GM23338 (cell line): ENCODE results near the gene BATF3. TPM values are rescaled to one million over a fixed set of nuclear protein-coding genes. Genes with fewer than 3 reads are reported as not detected.

Experiments used
- ATAC-seq: fragments of 200-7000 bp; cut with Tn5 transposase; 3 replicates; pipeline ENCODE4 v1.9.1; 2020
- DNase-seq: peaks from one replicate; pipeline ENCODE4 v3.0.0-alpha.2; 2015; ENCODE audit warnings: low spot score
- H2AFZ ChIP-seq: fragments of 200-600 bp; sonication (generic); 2 replicates; pipeline ENCODE4 v1.8.0; 2016; ENCODE audit warnings: antibody characterized with exemption, mild to moderate bottlenecking, moderate library complexity
- H3F3A ChIP-seq: fragments of 200-600 bp; sonication (generic); replicated peaks from 2 replicates; pipeline ENCODE4 v1.8.0; 2017; ENCODE audit warnings: antibody characterized with exemption, mixed run types, low read depth
- H3K27ac ChIP-seq: fragments of 200-600 bp; sonication (generic); 2 replicates; pipeline ENCODE4 v1.6.1; 2016; ENCODE audit warnings: low read depth
- H3K27me3 ChIP-seq: fragments of 200-600 bp; sonication (generic); 2 replicates; pipeline ENCODE4 v1.8.0; 2016; ENCODE audit warnings: mild to moderate bottlenecking, mixed run types, moderate library complexity; ENCODE audit not compliant: insufficient read depth
- H3K36me3 ChIP-seq: fragments of 200-600 bp; sonication (generic); 2 replicates; pipeline ENCODE4 v1.8.0; 2016; ENCODE audit warnings: mild to moderate bottlenecking; ENCODE audit not compliant: insufficient read depth
- H3K4me1 ChIP-seq: fragments of 200-600 bp; sonication (generic); 2 replicates; pipeline ENCODE4 v1.8.0; 2016; ENCODE audit warnings: mild to moderate bottlenecking, moderate library complexity; ENCODE audit not compliant: insufficient read depth
- H3K4me2 ChIP-seq: fragments of 200-600 bp; sonication (generic); 2 replicates; pipeline ENCODE4 v1.7.1; 2017; ENCODE audit warnings: mixed run types
- H3K4me3 ChIP-seq: fragments of 200-600 bp; sonication (generic); 2 replicates; pipeline ENCODE4 v1.6.1; 2016; ENCODE audit warnings: mixed run types
- H3K79me2 ChIP-seq: fragments of 200-600 bp; sonication (generic); replicated peaks from 2 replicates; pipeline ENCODE4 v1.8.0; 2017; ENCODE audit warnings: mild to moderate bottlenecking; ENCODE audit not compliant: insufficient read depth
- H3K9me2 ChIP-seq: fragments of 200-600 bp; sonication (generic); 2 replicates; pipeline ENCODE4 v1.8.0; 2017; ENCODE audit not compliant: insufficient read depth
- H4K20me1 ChIP-seq: fragments of 200-600 bp; sonication (generic); replicated peaks from 2 replicates; pipeline ENCODE4 v1.8.0; 2017; ENCODE audit warnings: mild to moderate bottlenecking; ENCODE audit not compliant: insufficient read depth
- H3K27ac Mint-ChIP-seq: 2 replicates; pipeline ENCODE4 v1.8.0; 2020; ENCODE audit warnings: inconsistent platforms, mild to moderate bottlenecking, moderate library complexity, mixed read lengths
- H3K27me3 Mint-ChIP-seq: 3 replicates; pipeline ENCODE4 v1.8.0; 2022; ENCODE audit warnings: low read depth, mild to moderate bottlenecking, moderate library complexity, mixed read lengths, inconsistent platforms; ENCODE audit not compliant: insufficient read depth, poor library complexity
- H3K36me3 Mint-ChIP-seq: 3 replicates; pipeline ENCODE4 v1.8.0; 2021; ENCODE audit warnings: low read depth, mild to moderate bottlenecking, inconsistent platforms, moderate library complexity, mixed read lengths
- H3K4me1 Mint-ChIP-seq: 3 replicates; pipeline ENCODE4 v1.8.0; 2020; ENCODE audit warnings: mild to moderate bottlenecking, inconsistent platforms, mixed read lengths
- H3K4me3 Mint-ChIP-seq: 3 replicates; pipeline ENCODE4 v1.8.0; 2021; ENCODE audit warnings: moderate library complexity, mild to moderate bottlenecking, inconsistent platforms, mixed read lengths
- H3K9me3 Mint-ChIP-seq: 3 replicates; pipeline ENCODE4 v1.8.0; 2020; ENCODE audit warnings: moderate library complexity, mild to moderate bottlenecking, inconsistent platforms, mixed read lengths
- CREB1 ChIP-seq: fragments of 250-450 bp; sonication (Bioruptor Pico); IDR thresholded peaks from 2 replicates; pipeline ENCODE4 v1.5.0; 2020; ENCODE audit warnings: low read depth, mild to moderate bottlenecking, moderate library complexity
- EZH2 ChIP-seq: fragments of 200-600 bp; sonication (generic); IDR thresholded peaks from one replicate; pipeline ENCODE4 v1.8.0; 2017; ENCODE audit warnings: antibody characterized with exemption, mild to moderate bottlenecking, low read depth; ENCODE audit not compliant: unreplicated experiment
- EZH2phosphoT487 ChIP-seq: fragments of 200-600 bp; sonication (generic); IDR thresholded peaks from one replicate; pipeline ENCODE4 v1.8.1; 2018; ENCODE audit warnings: antibody characterized with exemption; ENCODE audit not compliant: unreplicated experiment
- NANOG ChIP-seq: IDR thresholded peaks from 2 replicates; pipeline ENCODE4 v1.6.1; 2016; ENCODE audit warnings: antibody characterized with exemption, borderline replicate concordance
- POLR2AphosphoS5 ChIP-seq: IDR thresholded peaks from 2 replicates; pipeline ENCODE4 v1.6.1; 2016; ENCODE audit warnings: antibody characterized with exemption, low read depth
- REST ChIP-seq: IDR thresholded peaks from one replicate; pipeline ENCODE4 v1.6.1; 2018; ENCODE audit warnings: antibody characterized with exemption; ENCODE audit not compliant: unreplicated experiment
- STAT1 ChIP-seq: IDR thresholded peaks from one replicate; pipeline ENCODE4 v1.6.1; 2016; ENCODE audit warnings: antibody characterized with exemption; ENCODE audit not compliant: unreplicated experiment
- ZNF331 ChIP-seq: fragments of 250-450 bp; sonication (Bioruptor Pico); IDR thresholded peaks from 2 replicates; pipeline ENCODE4 v1.5.0; 2020; ENCODE audit warnings: low read depth, mild to moderate bottlenecking, moderate library complexity
- polyA plus RNA-seq: library from polyadenylated mRNA; unstranded; fragments of >200 nt; fragmentation: Nextera tagmentation; extraction: Ambion mirVana; gene quantifications from 2 replicates; pipeline ENCODE4 v1.2.1, GENCODE V29; 2016
- total RNA-seq: library from RNA; depleted of rRNA; stranded (reverse); fragments of >200 nt; shearing (Covaris generic); gene quantifications from 2 replicates; pipeline ENCODE4 v1.2.3, GENCODE V29; 2014
- TF ChIP-seq, protein P1 (sequence below): fragments of 250-450 bp; sonication (Bioruptor Pico); IDR thresholded peaks from 2 replicates; pipeline ENCODE4 v1.5.0; 2020; ENCODE audit warnings: mild to moderate bottlenecking, moderate library complexity
- TF ChIP-seq, protein P2 (sequence below), 2 experiments: fragments of 200-600 bp in 1 of 2; sonication (generic) in 1 of 2; conservative IDR thresholded peaks; 2 replicates each; pipeline versions ENCODE4 v1.5.1 to v1.6.1; 2016 to 2017; ENCODE audit warnings: antibody characterized with exemption in 2 of 2, low read depth in 2 of 2, mild to moderate bottlenecking in 2 of 2, moderate library complexity in 1 of 2
- TF ChIP-seq, protein P3 (sequence below): IDR thresholded peaks from 2 replicates; pipeline ENCODE4 v1.6.1; 2016; ENCODE audit warnings: antibody characterized with exemption

The BATF3 gene
- total and polyA plus RNA-seq, 2 experiments from 2014 or later: 3.6 to 7.8 TPM

DNA sequence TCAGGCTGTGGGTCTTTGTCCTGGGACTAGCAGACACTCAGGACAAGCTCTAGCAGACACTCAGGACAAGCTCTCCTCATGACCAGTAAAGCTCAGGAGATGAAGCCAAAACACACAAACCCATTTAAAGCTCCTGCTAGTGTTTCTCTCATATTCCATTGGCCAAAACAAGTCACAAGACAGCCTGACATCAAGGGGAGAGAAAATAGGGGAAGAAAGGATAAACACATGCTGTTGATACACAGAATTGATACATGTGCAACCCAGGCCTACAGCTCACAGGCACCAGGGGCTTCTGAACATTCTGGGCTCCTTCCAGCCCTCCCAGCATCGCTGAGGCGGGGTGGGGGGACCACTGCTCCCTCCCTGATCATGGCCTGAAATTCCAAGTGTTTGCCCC, 55.8 kb downstream of the BATF3 start:
- H3K4me1 Mint-ChIP-seq: 0 out of 3 replicates have a peak, but pooled peaks cover under 1% of the 10 kb centered on the region
- peaks cover 3% of the 10 kb centered on the region; the same call in 1 of the 2 replicates for H3K9me2 ChIP-seq
- H3F3A ChIP-seq: no peaks in the 10 kb centered on the region
- no peaks in the 10 kb centered on the region for H3K9me3 Mint-ChIP-seq
- DNase-seq: no peak
- no peaks in the 10 kb centered on the region for H3K36me3 Mint-ChIP-seq
- H3K79me2 ChIP-seq: no peaks in the 10 kb centered on the region
- H3K27me3 ChIP-seq: no peaks in the 10 kb centered on the region
- no peak overlapping the region for H3K4me3 ChIP-seq
- no peaks in the 10 kb centered on the region for H3K4me1 ChIP-seq
- no peak overlapping the region for H2AFZ ChIP-seq
- no peak overlapping the region for H3K27ac ChIP-seq
- H3K36me3 ChIP-seq: no peaks in the 10 kb centered on the region
- no peak overlapping the region for H3K4me2 ChIP-seq
- H3K27ac Mint-ChIP-seq: no peak overlapping the region
- H3K4me3 Mint-ChIP-seq: no peak overlapping the region
- H4K20me1 ChIP-seq: no peaks in the 10 kb centered on the region
- TF ChIP-seq STAT1: no peak
- TF ChIP-seq, protein P1, sequence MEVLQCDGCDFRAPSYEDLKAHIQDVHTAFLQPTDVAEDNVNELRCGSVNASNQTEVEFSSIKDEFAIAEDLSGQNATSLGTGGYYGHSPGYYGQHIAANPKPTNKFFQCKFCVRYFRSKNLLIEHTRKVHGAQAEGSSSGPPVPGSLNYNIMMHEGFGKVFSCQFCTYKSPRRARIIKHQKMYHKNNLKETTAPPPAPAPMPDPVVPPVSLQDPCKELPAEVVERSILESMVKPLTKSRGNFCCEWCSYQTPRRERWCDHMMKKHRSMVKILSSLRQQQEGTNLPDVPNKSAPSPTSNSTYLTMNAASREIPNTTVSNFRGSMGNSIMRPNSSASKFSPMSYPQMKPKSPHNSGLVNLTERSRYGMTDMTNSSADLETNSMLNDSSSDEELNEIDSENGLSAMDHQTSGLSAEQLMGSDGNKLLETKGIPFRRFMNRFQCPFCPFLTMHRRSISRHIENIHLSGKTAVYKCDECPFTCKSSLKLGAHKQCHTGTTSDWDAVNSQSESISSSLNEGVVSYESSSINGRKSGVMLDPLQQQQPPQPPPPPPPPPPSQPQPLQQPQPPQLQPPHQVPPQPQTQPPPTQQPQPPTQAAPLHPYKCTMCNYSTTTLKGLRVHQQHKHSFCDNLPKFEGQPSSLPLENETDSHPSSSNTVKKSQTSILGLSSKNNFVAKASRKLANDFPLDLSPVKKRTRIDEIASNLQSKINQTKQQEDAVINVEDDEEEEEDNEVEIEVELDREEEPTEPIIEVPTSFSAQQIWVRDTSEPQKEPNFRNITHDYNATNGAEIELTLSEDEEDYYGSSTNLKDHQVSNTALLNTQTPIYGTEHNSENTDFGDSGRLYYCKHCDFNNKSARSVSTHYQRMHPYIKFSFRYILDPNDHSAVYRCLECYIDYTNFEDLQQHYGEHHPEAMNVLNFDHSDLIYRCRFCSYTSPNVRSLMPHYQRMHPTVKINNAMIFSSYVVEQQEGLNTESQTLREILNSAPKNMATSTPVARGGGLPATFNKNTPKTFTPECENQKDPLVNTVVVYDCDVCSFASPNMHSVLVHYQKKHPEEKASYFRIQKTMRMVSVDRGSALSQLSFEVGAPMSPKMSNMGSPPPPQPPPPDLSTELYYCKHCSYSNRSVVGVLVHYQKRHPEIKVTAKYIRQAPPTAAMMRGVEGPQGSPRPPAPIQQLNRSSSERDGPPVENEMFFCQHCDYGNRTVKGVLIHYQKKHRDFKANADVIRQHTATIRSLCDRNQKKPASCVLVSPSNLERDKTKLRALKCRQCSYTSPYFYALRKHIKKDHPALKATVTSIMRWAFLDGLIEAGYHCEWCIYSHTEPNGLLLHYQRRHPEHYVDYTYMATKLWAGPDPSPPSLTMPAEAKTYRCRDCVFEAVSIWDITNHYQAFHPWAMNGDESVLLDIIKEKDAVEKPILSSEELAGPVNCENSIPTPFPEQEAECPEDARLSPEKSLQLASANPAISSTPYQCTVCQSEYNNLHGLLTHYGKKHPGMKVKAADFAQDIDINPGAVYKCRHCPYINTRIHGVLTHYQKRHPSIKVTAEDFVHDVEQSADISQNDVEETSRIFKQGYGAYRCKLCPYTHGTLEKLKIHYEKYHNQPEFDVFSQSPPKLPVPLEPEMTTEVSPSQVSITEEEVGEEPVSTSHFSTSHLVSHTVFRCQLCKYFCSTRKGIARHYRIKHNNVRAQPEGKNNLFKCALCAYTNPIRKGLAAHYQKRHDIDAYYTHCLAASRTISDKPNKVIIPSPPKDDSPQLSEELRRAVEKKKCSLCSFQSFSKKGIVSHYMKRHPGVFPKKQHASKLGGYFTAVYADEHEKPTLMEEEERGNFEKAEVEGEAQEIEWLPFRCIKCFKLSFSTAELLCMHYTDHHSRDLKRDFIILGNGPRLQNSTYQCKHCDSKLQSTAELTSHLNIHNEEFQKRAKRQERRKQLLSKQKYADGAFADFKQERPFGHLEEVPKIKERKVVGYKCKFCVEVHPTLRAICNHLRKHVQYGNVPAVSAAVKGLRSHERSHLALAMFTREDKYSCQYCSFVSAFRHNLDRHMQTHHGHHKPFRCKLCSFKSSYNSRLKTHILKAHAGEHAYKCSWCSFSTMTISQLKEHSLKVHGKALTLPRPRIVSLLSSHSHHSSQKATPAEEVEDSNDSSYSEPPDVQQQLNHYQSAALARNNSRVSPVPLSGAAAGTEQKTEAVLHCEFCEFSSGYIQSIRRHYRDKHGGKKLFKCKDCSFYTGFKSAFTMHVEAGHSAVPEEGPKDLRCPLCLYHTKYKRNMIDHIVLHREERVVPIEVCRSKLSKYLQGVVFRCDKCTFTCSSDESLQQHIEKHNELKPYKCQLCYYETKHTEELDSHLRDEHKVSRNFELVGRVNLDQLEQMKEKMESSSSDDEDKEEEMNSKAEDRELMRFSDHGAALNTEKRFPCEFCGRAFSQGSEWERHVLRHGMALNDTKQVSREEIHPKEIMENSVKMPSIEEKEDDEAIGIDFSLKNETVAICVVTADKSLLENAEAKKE: no peak
- no peak for TF ChIP-seq REST
- no peak for TF ChIP-seq POLR2AphosphoS5
- no peak for TF ChIP-seq CREB1
- no peak for TF ChIP-seq EZH2
- TF ChIP-seq EZH2phosphoT487: no peak
- no peak for TF ChIP-seq ZNF331 (CRISPR knock-in tag)
- TF ChIP-seq, protein P2, sequence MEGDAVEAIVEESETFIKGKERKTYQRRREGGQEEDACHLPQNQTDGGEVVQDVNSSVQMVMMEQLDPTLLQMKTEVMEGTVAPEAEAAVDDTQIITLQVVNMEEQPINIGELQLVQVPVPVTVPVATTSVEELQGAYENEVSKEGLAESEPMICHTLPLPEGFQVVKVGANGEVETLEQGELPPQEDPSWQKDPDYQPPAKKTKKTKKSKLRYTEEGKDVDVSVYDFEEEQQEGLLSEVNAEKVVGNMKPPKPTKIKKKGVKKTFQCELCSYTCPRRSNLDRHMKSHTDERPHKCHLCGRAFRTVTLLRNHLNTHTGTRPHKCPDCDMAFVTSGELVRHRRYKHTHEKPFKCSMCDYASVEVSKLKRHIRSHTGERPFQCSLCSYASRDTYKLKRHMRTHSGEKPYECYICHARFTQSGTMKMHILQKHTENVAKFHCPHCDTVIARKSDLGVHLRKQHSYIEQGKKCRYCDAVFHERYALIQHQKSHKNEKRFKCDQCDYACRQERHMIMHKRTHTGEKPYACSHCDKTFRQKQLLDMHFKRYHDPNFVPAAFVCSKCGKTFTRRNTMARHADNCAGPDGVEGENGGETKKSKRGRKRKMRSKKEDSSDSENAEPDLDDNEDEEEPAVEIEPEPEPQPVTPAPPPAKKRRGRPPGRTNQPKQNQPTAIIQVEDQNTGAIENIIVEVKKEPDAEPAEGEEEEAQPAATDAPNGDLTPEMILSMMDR (conservative IDR thresholded peaks at IDR 0.05; ENCODE audit: low read depth in 2 of 2): no peak
- TF ChIP-seq NANOG: no peak
- TF ChIP-seq, protein P3, sequence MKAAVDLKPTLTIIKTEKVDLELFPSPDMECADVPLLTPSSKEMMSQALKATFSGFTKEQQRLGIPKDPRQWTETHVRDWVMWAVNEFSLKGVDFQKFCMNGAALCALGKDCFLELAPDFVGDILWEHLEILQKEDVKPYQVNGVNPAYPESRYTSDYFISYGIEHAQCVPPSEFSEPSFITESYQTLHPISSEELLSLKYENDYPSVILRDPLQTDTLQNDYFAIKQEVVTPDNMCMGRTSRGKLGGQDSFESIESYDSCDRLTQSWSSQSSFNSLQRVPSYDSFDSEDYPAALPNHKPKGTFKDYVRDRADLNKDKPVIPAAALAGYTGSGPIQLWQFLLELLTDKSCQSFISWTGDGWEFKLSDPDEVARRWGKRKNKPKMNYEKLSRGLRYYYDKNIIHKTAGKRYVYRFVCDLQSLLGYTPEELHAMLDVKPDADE: no peak
- peaks cover 7% of the 10 kb centered on the region for H3K27me3 Mint-ChIP-seq
- ATAC-seq: no peak
